Measurements from ENCODE around the gene SLC19A1.

The SLC19A1 gene

GRCh38 chr21:45475797-45476570 lies 66.3 kb downstream of the SLC19A1 start:
- no peak for DNase-seq

- no peak for DNase-seq
Measured at GRCh38 chr21:45475004-45475685, 67.1 kb downstream of the SLC19A1 start.

- no peak for DNase-seq
Measured at GRCh38 chr21:45474323-45474950, 67.8 kb downstream of the SLC19A1 start.

GRCh38 chr21:45473496-45474322 lies 68.5 kb downstream of the SLC19A1 start:
- no peak for DNase-seq

GRCh38 chr21:45472445-45473365 lies 69.5 kb downstream of the SLC19A1 start:
- DNase-seq: no peak

- DNase-seq: no peak
Measured at GRCh38 chr21:45471525-45472221, 70.6 kb downstream of the SLC19A1 start.

- DNase-seq: no peak
Measured at GRCh38 chr21:45470773-45471524, 71.3 kb downstream of the SLC19A1 start.

- no peak for DNase-seq
Measured at GRCh38 chr21:45470087-45470515, 72.1 kb downstream of the SLC19A1 start.

- no peak for DNase-seq
Measured at GRCh38 chr21:45469273-45470086, 72.8 kb downstream of the SLC19A1 start.

GRCh38 chr21:45468971-45469272 lies 73.3 kb downstream of the SLC19A1 start:
- no peak for DNase-seq

- no peak for DNase-seq
Measured at GRCh38 chr21:45468051-45468970, 73.9 kb downstream of the SLC19A1 start.

- no peak for DNase-seq
Measured at GRCh38 chr21:45467221-45467779, 74.9 kb downstream of the SLC19A1 start.

GRCh38 chr21:45466330-45467220 lies 75.7 kb downstream of the SLC19A1 start:
- DNase-seq: no peak

- DNase-seq: no peak
Measured at GRCh38 chr21:45465611-45466329, 76.5 kb downstream of the SLC19A1 start.

- DNase-seq: no peak
Measured at GRCh38 chr21:45465105-45465504, 77.1 kb downstream of the SLC19A1 start.

- DNase-seq: no peak
Measured at GRCh38 chr21:45464309-45464708, 77.9 kb downstream of the SLC19A1 start.
